ENCODE data around the gene ARPC2.
"Not testable (repeated sequence)": the region's sequence is repeated elsewhere in the genome, so short reads cannot be mapped to it uniquely, and the experiment has no call there.

ARPC2 gene

GRCh38 chr2:218270721-218271486 lies 53.9 kb downstream of the ARPC2 start:
- DNase-seq (ENCODE audit: low read depth), result no peak
- TF ChIP-seq CTCF (IDR thresholded peaks at IDR 0.05; ENCODE audit: insufficient read depth, low read depth, low read length, missing control alignments), result no peak
- peak overlapping the region; percentile 83 for H3K4me3 ChIP-seq (ENCODE audit: low read depth, low read length)

- no peak for TF ChIP-seq CTCF (IDR thresholded peaks at IDR 0.05; ENCODE audit: insufficient read depth, low read depth, low read length, missing control alignments)
- H3K4me3 ChIP-seq (ENCODE audit: low read depth, low read length), result peak overlapping the region; percentile 83
- DNase-seq (ENCODE audit: low read depth), result no peak
These were observed 54.5 kb downstream of the ARPC2 start for GRCh38 chr2:218271487-218271797.

GRCh38 chr2:218271865-218272530 lies 55.0 kb downstream of the ARPC2 start:
- DNase-seq (ENCODE audit: low read depth), result no peak
- TF ChIP-seq CTCF (IDR thresholded peaks at IDR 0.05; ENCODE audit: insufficient read depth, low read depth, low read length, missing control alignments), result no peak
- H3K4me3 ChIP-seq (ENCODE audit: low read depth, low read length), result no peak overlapping the region

GRCh38 chr2:218272531-218273212 lies 55.7 kb downstream of the ARPC2 start:
- TF ChIP-seq CTCF (IDR thresholded peaks at IDR 0.05; ENCODE audit: insufficient read depth, low read depth, low read length, missing control alignments), result peak; percentile 95
- DNase-seq (ENCODE audit: low read depth), result peak; percentile 90
- H3K4me3 ChIP-seq (ENCODE audit: low read depth, low read length), result no peak overlapping the region

- DNase-seq (ENCODE audit: low read depth); H3K4me3 ChIP-seq (ENCODE audit: low read depth, low read length): not testable (repeated sequence)
These were observed 56.4 kb downstream of the ARPC2 start for GRCh38 chr2:218273214-218273907.

GRCh38 chr2:218273908-218274249 lies 56.9 kb downstream of the ARPC2 start:
- TF ChIP-seq CTCF (IDR thresholded peaks at IDR 0.05; ENCODE audit: insufficient read depth, low read depth, low read length, missing control alignments), result no peak
- H3K4me3 ChIP-seq (ENCODE audit: low read depth, low read length), result no peak overlapping the region
- DNase-seq (ENCODE audit: low read depth), result no peak

- no peak overlapping the region for H3K4me3 ChIP-seq (ENCODE audit: low read depth, low read length)
- no peak for TF ChIP-seq CTCF (IDR thresholded peaks at IDR 0.05; ENCODE audit: insufficient read depth, low read depth, low read length, missing control alignments)
- no peak for DNase-seq (ENCODE audit: low read depth)
These were observed 57.6 kb downstream of the ARPC2 start for GRCh38 chr2:218274586-218274985.
